GM18861 (cell line): ENCODE measurements around the gene BHLHE40.
"Not testable (repeated sequence)": the region's sequence is repeated elsewhere in the genome, so short reads cannot be mapped to it uniquely, and the experiment has no call there.

Experiments used
- ATAC-seq: cut with Tn5 transposase; IDR thresholded peaks from one replicate; pipeline ENCODE4 v1.9.1; 2021; ENCODE audit not compliant: unreplicated experiment

Gene BHLHE40

GRCh38 chr3:4959180-4959579 is 20.1 kb upstream of the BHLHE40 start:
- ATAC-seq, result no peak

- not testable (repeated sequence) for ATAC-seq
Measured at GRCh38 chr3:4961865-4962264, 17.4 kb upstream of the BHLHE40 start.

- ATAC-seq, result no peak
Measured at GRCh38 chr3:4963669-4964570, 15.3 kb upstream of the BHLHE40 start.

- ATAC-seq, result not testable (repeated sequence)
Measured at GRCh38 chr3:4966006-4966405, 13.2 kb upstream of the BHLHE40 start.

- not testable (repeated sequence) for ATAC-seq
Measured at GRCh38 chr3:4967683-4968082, 11.6 kb upstream of the BHLHE40 start.

- ATAC-seq, result not testable (repeated sequence)
Measured at GRCh38 chr3:4971437-4971836, 7.8 kb upstream of the BHLHE40 start.

GRCh38 chr3:4971838-4972237 is 7.4 kb upstream of the BHLHE40 start:
- ATAC-seq, result no peak

- ATAC-seq, result peak; percentile 26
Measured at GRCh38 chr3:4972652-4973643, 6.3 kb upstream of the BHLHE40 start.

GRCh38 chr3:4974154-4974553 is 5.1 kb upstream of the BHLHE40 start:
- ATAC-seq, result no peak

- no peak for ATAC-seq
Measured at GRCh38 chr3:4976109-4976508, 3.1 kb upstream of the BHLHE40 start.

- ATAC-seq, result peak; percentile 33
Measured at GRCh38 chr3:4977001-4977852, 2.0 kb upstream of the BHLHE40 start.

- no peak for ATAC-seq
Measured at GRCh38 chr3:4977853-4978203, 1.4 kb upstream of the BHLHE40 start.

- peak; percentile 33 for ATAC-seq
Measured at GRCh38 chr3:4978204-4978965, 852 bp upstream of the BHLHE40 start.

- ATAC-seq, result peak; percentile 35
Measured at GRCh38 chr3:4978966-4979427, 240 bp upstream of the BHLHE40 start.

- ATAC-seq, result no peak
Measured at GRCh38 chr3:4980229-4981203, 1.3 kb downstream of the BHLHE40 start.

- ATAC-seq, result no peak
Measured at GRCh38 chr3:4981294-4981664, 2.0 kb downstream of the BHLHE40 start.

- no peak for ATAC-seq
Measured at GRCh38 chr3:4981665-4982494, 2.6 kb downstream of the BHLHE40 start.
